GM21825 (cell line): ENCODE measurements around the gene OAS3.
"Not testable (repeated sequence)": the region's sequence is repeated elsewhere in the genome, so short reads cannot be mapped to it uniquely, and the experiment has no call there.

Experiments
- ATAC-seq: cut with Tn5 transposase; IDR thresholded peaks from one replicate; pipeline ENCODE4 v1.9.1; 2021; ENCODE audit warnings: mild to moderate bottlenecking, moderate library complexity; ENCODE audit not compliant: unreplicated experiment

The OAS3 gene

DNA sequence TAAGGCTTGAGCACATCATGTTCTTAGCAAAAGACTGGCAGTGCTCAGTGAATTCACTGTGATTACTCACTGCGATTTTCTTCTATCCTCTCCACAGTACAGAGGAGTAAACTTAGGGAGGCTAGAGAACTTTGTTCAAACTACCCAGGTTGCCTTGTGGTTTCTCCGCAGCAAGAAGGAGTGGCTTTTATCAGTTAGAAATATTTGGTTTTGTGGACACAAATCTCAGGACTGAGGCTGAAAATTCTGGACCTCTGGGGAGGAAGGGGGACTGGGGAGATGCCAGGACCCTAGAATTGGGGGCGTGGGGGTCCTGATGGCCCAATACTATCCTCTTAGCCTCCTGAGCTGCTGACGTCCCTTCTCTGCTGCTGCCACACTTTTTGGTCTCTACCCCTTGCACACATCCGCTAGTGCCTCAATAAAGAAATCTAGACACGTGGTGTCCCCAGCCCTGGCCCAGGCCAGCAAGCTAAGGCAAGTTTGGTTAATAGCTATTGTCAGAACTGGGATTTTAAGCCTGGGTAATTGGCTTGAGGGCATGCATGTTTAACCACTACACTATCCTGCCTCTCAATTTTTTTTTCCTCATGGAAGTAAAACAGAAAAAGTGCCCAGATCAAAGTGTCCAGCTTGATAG lies 40.9 kb downstream of the OAS3 start:
- peak; percentile 35 for ATAC-seq

DNA sequence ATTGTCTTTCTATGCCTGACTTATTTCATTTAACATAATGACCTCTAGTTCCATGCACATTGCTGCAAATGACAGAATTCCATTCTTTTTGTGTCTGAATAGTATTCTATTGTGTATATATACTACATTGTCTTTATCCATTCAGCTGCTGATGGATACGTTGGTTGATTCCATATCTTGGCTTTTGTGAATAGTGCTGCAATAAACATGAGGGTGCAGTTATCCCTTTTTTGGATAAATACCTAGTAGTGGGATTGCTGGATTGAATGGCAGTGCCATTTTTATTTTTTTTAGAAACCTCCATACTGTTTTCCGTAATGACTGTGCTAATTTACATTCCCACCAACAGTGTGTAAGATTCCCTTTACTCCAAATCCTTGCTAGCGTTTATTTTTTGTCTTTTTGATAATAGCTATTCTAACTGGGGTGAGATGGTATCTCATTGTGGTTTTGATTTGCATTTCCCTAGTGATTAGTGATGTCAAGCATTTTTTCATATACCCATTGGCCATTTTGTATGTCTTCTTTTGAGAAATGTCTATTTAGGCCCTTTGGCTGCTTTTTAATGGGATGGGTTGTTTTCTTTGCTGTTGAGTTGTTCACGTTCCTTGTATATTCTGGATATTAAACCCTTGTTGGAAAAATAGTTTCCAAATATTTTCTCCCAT lies 42.4 kb downstream of the OAS3 start:
- no peak for ATAC-seq

DNA sequence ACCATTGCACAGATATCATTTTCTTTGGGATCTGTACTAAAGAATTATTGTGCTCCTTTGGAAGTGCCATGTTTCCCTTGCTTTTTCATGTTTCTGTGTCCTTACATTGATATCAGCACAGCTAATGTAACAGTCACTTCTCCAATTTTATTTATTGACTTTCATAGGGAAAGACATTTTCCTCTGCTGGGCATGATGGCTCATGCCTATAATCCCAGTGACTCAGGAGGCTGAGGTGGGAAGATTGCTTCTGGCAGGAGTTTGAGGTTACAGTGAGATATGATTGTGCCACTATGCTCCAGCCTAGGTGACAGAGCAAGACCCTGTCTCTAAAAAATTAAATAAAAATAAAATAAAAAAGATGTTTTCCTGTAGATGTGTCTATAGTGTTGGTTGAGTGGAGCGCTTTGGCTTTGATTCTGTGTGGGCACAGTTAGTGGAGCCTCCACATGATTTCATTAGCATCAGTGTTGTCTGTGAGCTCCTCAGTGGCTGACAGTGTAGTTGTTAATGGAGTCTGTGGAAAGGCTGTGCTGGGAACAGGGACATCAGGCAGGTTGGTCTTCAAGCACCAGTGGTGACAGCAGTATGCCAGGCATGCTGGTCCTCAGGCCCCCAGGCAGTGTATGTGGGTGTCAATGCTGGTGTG lies 47.5 kb downstream of the OAS3 start:
- ATAC-seq = no peak

DNA sequence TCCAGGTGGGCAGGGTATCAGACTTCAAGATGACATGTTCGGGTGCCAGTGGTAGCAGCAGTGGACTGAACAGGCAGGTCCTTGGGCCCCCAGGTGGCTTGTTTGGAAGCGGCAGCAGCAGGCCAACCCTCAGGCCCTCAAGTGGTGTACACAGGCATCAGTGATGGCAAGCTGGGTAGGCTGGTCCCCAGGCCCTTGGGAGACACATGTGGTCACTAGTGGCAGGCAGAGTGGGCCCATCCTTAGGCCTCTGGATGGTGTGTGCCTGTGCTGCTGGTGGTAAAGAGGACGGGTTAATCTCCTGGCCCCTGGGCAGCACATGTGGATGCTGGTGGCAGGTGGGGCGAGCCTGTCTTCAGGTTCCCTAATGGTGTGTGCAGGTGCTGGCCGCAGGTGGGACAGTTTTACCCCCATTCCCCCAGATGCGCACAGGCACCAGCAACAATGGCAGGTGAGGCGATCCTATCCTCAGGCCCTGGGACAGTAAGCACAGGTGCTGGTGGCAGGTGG lies 48.1 kb downstream of the OAS3 start:
- ATAC-seq = no peak

DNA sequence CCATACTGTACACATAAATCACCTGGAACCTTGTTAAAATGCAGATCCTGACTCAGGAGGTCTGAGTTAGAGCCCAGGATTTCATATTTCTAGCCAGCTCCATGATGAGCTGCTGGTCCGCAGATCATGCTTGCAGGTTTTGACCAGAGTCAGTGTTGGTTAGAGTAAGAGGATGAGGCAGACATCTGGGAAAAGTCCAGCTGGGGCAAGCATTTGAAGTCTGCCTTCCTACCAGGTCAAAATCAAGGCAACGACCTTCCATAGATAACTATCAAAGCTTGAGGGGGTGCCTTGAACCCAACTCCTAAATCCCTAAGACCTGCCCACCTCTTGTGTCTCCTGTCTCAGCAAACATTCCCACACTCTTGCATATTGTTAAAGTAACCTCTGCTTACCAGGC lies 49.3 kb downstream of the OAS3 start:
- no peak for ATAC-seq

DNA sequence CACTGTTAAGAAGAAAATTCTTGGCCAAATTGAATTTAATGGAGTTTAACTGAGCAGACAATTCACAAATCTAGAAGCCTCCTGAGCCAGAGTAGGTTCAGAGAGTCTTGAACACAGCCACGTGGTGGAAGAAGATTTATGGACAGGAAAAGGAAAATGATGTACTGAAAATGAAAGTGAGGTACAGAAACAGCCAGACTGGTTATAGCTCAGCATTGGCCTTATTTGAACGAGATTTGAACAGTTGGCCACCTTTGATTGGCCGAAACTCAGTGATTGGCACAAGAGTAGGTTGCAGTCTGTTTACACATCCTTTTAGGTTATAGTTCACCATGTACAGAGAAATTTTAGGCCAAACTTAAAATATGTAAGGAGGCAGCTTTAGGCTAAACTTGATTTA lies 50.0 kb downstream of the OAS3 start:
- ATAC-seq = no peak

DNA sequence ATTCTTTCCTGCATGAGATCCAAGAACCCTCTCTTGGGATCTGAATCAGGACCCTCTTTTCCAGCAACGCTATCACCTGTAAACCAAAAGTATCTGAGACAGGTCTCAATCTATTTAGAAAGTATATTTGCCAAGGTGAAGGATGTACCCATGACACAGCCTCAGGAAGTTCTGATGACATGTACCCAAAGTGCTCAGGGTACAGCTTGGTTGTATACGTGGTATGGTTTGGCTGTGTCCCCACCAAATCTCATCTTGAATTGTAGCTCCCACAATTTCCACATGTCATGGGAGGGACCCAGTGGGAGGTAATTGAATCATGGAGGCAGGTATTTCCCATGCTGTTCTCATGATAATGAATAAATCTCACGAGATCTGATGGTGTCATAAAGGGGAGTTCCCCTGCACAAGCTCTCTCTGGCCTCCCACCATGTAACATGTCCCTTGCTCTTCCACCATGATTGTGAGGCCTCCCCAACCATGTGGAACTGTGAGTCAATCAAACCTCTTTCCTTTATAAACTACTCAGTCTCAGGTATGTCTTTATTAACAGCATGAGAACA lies 50.6 kb downstream of the OAS3 start:
- ATAC-seq = not testable (repeated sequence)

DNA sequence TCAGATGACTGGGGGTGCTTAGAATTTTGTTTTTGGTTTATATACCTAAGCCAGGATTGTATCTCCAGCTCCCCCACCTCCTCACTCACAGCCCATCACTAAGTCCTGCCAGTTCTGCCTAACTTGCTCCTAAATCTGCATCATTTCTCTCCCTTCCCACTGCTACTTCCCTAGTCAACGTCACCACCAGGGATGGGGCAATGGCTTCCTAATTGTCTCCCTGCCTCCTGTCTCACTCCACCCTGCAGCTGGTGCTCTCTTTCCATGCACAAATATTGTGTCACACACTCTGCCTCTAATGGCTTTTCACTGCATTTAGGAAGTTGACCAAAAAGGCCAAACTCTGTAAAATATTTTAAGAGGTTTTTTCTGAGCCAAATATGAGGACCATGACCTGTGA lies 51.5 kb downstream of the OAS3 start:
- no peak for ATAC-seq

DNA sequence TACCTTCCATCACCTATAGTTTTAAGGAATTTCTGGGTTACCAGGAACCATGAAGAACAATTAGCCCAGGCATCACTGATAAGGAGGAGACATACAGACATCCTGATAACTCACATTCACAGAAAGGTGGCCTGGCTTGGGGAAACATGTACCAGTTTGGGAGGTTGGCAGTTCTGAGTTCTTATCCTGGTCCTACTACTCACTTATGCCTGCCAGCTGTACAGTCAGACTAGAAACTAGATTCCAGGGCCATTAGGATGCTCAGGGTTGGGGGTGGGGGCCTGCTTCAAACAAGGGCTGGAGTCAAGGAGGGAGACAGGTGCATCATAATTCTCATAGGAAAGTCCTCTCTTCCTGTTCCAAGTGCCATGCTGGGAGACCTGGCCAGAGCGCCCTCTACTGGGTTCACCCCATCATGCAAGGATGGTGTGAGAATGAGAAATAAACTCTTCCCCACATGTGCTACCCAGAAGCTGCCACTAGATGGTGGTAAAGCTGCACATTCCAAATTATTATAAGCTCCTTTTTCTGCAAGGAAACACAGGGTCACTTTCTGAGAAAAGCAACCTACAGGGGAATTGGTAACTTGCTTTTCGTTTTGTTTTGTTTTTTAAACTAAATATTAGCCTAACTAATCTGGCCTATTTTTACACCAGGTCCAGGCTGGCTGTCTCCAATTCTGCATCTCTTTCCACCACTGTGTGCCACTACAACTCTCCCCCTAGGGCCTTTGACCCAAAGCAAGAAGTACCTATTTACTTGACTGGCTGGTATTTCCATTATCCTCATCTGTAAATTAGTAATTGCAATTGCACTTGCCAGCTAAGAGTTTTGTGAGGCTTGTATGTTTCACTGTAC lies 54.5 kb downstream of the OAS3 start:
- no peak for ATAC-seq

DNA sequence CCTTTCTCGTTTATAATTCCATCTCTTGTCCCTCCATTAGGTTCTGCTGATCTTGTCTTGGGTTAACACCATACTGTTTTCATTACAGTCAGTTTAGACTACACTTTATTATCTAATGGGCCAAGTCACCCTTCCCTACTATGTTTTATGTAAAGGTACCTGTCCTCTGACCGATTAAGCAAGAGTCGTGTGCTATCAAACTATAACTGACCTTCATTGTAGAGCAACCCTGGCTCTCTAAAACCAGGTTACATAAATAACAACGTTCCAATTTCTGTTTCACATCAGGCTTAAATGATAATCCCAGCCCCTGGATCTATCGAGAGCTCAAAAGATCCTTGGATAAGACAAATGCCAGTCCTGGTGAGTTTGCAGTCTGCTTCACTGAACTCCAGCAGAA lies 56.7 kb downstream of the OAS3 start:
- ATAC-seq = no peak

DNA sequence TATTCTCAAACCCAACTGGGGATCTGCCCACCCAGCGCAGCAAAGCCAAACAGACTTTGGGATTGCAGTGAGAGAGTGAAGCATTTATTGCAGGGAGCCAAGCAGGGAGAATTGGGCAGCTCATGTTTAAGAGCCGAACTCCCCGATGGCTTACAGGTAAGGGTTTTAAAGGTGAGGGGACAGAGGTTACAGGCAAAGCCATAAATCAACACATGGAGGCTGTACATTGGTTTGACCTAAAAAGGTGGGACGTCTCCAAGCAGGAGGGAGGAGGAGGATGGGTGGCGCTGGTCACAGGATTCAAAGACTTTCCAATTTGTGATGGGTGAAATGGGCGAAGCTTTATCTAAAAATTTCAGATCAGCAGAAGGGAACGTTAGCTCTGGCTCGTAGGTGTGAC lies 58.2 kb downstream of the OAS3 start:
- ATAC-seq = no peak

DNA sequence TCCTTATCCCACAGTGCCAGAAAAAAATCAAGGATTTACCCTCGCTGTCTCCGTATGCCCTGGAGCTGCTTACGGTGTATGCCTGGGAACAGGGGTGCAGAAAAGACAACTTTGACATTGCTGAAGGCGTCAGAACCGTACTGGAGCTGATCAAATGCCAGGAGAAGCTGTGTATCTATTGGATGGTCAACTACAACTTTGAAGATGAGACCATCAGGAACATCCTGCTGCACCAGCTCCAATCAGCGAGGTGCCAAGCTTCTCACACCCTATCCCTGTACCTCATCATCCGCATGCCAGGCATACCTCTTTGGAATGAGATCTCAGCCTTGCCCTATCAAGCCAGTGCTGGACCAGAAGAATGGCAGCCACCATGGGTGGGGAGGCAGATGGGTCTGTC lies 59.2 kb downstream of the OAS3 start:
- no peak for ATAC-seq

DNA sequence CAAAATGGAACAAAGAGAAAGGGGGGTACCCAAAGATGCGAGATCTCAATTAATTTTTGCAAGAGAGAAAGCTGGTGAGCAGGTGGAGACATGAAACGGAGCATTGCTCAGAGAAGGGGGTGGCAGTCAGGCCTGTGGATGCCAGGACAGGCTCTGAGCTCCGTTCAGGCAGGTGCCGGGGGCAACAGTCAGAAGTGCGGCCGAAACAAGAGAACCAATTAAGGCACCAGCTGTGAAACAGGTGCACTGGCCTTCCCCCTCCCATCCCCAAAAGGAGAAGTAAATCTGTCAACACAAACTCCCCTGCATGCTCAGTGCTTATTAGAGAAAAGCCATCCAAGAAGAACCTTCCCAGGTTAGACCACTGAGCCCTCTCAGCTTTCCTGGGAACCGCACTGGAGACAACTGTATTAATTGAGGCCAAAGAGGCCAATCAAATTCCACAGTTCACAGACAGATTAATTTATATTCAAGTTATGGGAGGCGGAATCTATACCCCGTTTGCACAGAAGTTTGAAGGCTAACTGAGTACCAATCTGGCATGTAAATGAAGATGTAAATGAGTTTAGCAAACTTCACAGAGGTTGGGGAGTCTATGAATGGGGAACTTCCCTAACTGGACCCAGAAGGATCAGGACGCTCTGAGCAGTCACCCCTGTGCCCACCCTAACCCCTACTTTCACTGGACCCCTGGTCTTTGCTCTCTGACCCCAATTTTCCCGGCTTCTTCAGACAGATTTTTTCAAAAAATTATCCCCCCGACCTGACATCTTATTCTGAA lies 60.9 kb downstream of the OAS3 start:
- ATAC-seq = peak; percentile 80

DNA sequence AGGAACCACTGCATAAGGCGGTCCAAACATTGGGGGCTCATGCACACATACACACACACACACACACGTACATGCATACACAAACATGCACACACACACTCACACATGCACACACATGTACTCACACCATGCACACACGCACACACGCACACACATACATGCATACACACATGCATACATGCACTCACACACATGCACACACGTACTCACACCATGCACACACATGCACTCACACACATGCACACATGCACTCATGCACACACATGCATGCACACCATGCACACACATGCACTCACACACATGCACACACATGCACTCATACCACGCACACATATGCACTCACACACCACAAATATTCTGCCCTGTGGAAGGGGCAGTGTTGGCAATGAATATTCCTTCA lies 62.2 kb downstream of the OAS3 start:
- no peak for ATAC-seq

DNA sequence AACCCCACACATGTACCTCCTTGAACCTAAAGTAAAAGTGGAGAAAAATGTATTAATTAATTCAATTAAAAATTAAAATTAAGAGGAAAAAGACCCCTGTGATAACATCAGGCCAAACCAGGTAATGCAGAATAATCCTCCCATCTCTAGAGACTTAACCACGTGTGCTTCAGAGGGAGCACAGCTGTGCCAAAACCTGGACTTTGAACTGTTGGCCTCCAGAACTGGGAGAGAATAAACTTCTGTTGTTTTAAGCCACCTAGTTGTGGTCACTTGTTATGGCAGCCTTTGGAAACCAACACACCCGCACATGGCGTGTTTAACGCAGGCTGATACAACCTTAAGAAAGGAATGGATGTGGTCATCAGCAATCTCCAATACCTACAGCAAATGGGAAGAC lies 63.9 kb downstream of the OAS3 start:
- no peak for ATAC-seq

DNA sequence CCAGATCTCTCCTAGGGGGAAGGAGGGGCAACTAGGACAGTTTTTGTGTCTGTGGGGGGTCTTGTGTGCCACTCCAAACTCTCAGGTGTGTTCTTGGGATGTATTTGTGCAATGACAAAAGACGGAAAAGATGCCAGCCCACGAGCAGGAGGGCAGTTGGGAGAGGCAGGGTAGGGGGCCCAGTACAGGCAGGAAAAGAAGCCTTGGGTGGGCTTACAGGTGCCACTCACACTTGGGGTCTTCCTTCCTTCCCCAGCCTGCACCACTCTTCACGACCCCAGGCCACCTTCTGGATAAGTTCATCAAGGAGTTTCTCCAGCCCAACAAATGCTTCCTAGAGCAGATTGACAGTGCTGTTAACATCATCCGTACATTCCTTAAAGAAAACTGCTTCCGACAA lies 64.4 kb downstream of the OAS3 start:
- no peak for ATAC-seq

DNA sequence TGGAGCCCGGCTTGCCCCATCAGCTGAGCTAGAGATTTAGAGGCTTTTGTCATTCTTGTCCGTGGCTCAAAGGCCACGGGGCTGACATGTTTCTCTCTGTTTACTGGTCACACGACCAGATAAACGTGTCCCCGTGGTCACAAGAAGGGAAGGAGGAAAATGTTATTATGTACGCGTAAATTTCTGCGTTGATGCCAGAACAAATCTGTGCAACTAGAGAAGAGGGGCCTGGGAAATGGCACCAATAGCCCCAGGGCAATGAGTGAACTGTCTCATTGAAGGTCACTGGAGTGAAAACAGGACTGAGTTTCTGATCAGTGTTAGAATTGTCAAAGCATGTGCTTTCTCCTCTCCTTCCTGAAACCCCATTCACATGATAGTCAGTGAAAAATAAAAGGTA lies 65.4 kb downstream of the OAS3 start:
- no peak for ATAC-seq

DNA sequence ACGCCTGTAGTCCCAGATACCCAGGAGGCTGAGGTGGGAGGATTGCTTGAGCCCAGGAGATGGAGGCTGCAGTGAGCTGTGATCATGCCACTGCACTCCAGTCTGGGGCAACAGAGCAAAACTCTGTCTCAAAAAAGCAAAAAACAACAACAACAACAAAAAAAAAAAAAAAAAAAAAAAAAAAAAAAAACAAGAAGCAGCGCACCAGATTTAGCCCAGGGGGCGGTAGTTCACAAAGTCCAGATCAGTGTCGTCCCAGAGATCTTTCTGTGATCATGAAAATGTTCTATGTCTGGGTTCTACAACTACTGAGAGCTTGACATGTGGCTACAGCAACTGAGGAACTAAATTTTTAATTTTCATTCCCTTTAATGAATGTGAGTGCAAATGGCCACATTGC lies 67.5 kb downstream of the OAS3 start:
- ATAC-seq = no peak

DNA sequence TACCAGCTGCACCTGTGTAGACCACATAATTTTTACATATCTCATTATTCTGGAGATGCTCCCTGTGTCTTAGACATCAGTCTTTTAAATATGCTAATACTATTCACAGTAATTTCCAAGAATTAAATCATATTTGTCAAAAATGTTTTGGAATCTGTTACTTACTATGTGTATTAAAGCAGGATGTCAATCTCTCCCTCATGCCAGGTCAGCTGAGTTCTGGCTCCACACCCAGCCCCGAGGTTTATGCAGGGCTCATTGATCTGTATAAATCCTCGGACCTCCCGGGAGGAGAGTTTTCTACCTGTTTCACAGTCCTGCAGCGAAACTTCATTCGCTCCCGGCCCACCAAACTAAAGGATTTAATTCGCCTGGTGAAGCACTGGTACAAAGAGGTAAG lies 67.9 kb downstream of the OAS3 start:
- no peak for ATAC-seq

DNA sequence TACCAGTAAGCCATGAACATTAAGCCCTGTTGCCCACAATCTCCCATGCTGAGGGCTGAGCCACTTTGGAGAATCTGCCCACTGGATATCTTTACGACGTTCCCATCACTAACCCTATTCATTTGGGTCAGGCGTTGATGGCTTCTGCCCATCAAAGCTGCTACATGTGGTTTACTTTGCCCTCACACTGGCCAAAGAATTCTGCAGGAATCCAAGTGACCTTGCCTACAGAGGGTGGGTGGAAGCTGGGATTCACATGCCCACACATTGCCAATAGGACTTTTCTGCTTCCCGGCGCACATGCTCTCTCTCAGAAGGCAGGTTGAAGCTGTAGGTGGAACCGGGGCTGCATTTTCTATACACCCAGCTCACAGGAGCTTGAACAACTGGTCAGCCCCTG lies 68.4 kb downstream of the OAS3 start:
- no peak for ATAC-seq
